SK-N-SH (cell line): ENCODE data around the gene ZFP92. TPM values are rescaled to one million over a fixed set of nuclear protein-coding genes. Genes with fewer than 3 reads are reported as not detected.

Experiments used
- CTCF ChIA-PET: fragments of 300-600, 350-600 bp; formaldehyde crosslinking; extraction: SDS; loops from one replicate; lab custom pipeline; 2021; lab: Yijun Ruan, JAX
- POLR2A ChIA-PET: fragments of 350-600 bp; sonication (Branson Sonifier 250); formaldehyde crosslinking; extraction: SDS; loops from one replicate; lab custom pipeline; 2020; ENCODE audit warnings: antibody characterized with exemption, inconsistent platforms; lab: Yijun Ruan, JAX
- DNase-seq: peaks from one replicate; pipeline ENCODE4 v3.0.0; 2012
- H2AFZ ChIP-seq: fragments of 200-600 bp; sonication (generic); 2 replicates; pipeline ENCODE4 v1.8.1; 2016; ENCODE audit warnings: antibody characterized with exemption, mild to moderate bottlenecking, low read depth
- H3F3A ChIP-seq: fragments of 200-600 bp; sonication (generic); replicated peaks from 2 replicates; pipeline ENCODE3; 2016; ENCODE audit warnings: antibody characterized with exemption, mild to moderate bottlenecking; ENCODE audit not compliant: insufficient read depth
- H3K27ac ChIP-seq, 2 experiments: fragments of 200-500 bp in 1 of 2; fragments of 200-600 bp in 1 of 2; sonication (Bioruptor generic) in 1 of 2; sonication (generic), shearing (Covaris generic) in 1 of 2; 2 replicates each; pipeline versions ENCODE4 v1.5.1 to v1.6.1; 2014 to 2016; ENCODE audit warnings: low read depth in 2 of 2, inconsistent platforms in 1 of 2, low read length in 1 of 2, mild to moderate bottlenecking in 1 of 2, mixed read lengths in 1 of 2
- H3K27me3 ChIP-seq: fragments of 200-600 bp; sonication (generic), shearing (Covaris generic); 2 replicates; pipeline ENCODE4 v1.6.1; 2016; ENCODE audit warnings: mixed run types; ENCODE audit not compliant: insufficient read depth
- H3K36me3 ChIP-seq, 2 experiments: fragments of 200-500 bp in 1 of 2; fragments of 200-600 bp in 1 of 2; sonication (Bioruptor generic) in 1 of 2; sonication (generic) in 1 of 2; replicated peaks in 1 of 2; 2 replicates each; pipeline versions ENCODE3 to v1.5.1; 2014 to 2016; ENCODE audit warnings: low read length in 1 of 2, mild to moderate bottlenecking in 1 of 2; ENCODE audit not compliant: insufficient read depth in 2 of 2, control insufficient read depth in 1 of 2
- H3K4me1 ChIP-seq, 2 experiments: fragments of 200-500 bp in 1 of 2; fragments of 200-600 bp in 1 of 2; sonication (Bioruptor generic) in 1 of 2; sonication (generic), shearing (Covaris generic) in 1 of 2; 2 replicates each; pipeline versions ENCODE4 v1.5.1 to v1.6.1; 2014 to 2016; ENCODE audit warnings: low read depth in 1 of 2, low read length in 1 of 2, mixed run types in 1 of 2; ENCODE audit not compliant: insufficient read depth in 2 of 2, control insufficient read depth in 1 of 2
- H3K4me2 ChIP-seq: fragments of 200-600 bp; sonication (generic), shearing (Covaris generic); 2 replicates; pipeline ENCODE4 v1.6.1; 2017; ENCODE audit warnings: mixed run types
- H3K4me3 ChIP-seq, 2 experiments: fragments of 200-500 bp in 1 of 2; fragments of 200-600 bp in 1 of 2; sonication (Bioruptor generic) in 1 of 2; sonication (generic), shearing (Covaris generic) in 1 of 2; 2 replicates each; pipeline versions ENCODE4 v1.5.1 to v1.8.1; 2014 to 2016; ENCODE audit warnings: low read depth in 2 of 2, inconsistent platforms in 1 of 2, low read length in 1 of 2, mild to moderate bottlenecking in 1 of 2, mixed read lengths in 1 of 2, moderate library complexity in 1 of 2
- H3K79me2 ChIP-seq: fragments of 200-600 bp; sonication (generic); 2 replicates; pipeline ENCODE4 v1.8.1; 2017; ENCODE audit warnings: mild to moderate bottlenecking; ENCODE audit not compliant: insufficient read depth
- H3K9ac ChIP-seq: fragments of 200-600 bp; sonication (generic); 2 replicates; pipeline ENCODE4 v1.6.1; 2017; ENCODE audit warnings: mixed run types
- H3K9me2 ChIP-seq: fragments of 200-600 bp; sonication (generic); 2 replicates; pipeline ENCODE4 v1.6.1; 2017; ENCODE audit warnings: mixed run types
- H3K9me3 ChIP-seq: fragments of 200-600 bp; sonication (generic); 2 replicates; pipeline ENCODE4 v1.6.1; 2017; ENCODE audit warnings: mixed run types, mild to moderate bottlenecking, moderate library complexity
- H4K20me1 ChIP-seq: fragments of 200-600 bp; sonication (generic); 2 replicates; pipeline ENCODE4 v1.6.1; 2017; ENCODE audit warnings: mild to moderate bottlenecking, mixed run types; ENCODE audit not compliant: insufficient read depth
- CHD2 ChIP-seq: fragments of 150-350 bp; IDR thresholded peaks from 2 replicates; pipeline ENCODE4 v1.6.1; 2018; ENCODE audit warnings: low read length; ENCODE audit not compliant: partially characterized antibody
- EP300 ChIP-seq, 2 experiments: IDR thresholded peaks; 2 replicates each; pipeline versions ENCODE4 v1.4.0 to v1.6.1; 2012; ENCODE audit warnings: borderline replicate concordance in 1 of 2, low read depth in 1 of 2, low read length in 1 of 2
- FOSL2 ChIP-seq: IDR thresholded peaks from 2 replicates; pipeline ENCODE4 v1.4.0; 2012; ENCODE audit warnings: low read depth, mild to moderate bottlenecking, moderate library complexity, borderline replicate concordance
- FOXM1 ChIP-seq: IDR thresholded peaks from 2 replicates; pipeline ENCODE4 v1.4.0; 2012; ENCODE audit warnings: low read depth, mild to moderate bottlenecking
- MAX ChIP-seq: IDR thresholded peaks from 2 replicates; pipeline ENCODE4 v1.4.0; 2012; ENCODE audit warnings: low read depth
- MEF2A ChIP-seq: IDR thresholded peaks from 2 replicates; pipeline ENCODE4 v1.4.0; 2012; ENCODE audit warnings: low read depth, borderline replicate concordance
- MXI1 ChIP-seq: IDR thresholded peaks from 2 replicates; pipeline ENCODE4 v1.6.1; 2012; ENCODE audit warnings: mild to moderate bottlenecking, low read depth, low read length, improper control_type of control experiment
- NRF1 ChIP-seq: IDR thresholded peaks from 2 replicates; pipeline ENCODE4 v1.6.1; 2012; ENCODE audit warnings: low read depth, mild to moderate bottlenecking, low read length
- POLR2AphosphoS5 ChIP-seq: IDR thresholded peaks from 2 replicates; pipeline ENCODE4 v1.6.1; 2012; ENCODE audit warnings: low read depth, low read length
- RFX5 ChIP-seq: IDR thresholded peaks from 2 replicates; pipeline ENCODE4 v1.6.1; 2012; ENCODE audit warnings: mild to moderate bottlenecking, improper control_type of control experiment, low read length
- RXRA ChIP-seq: IDR thresholded peaks from 2 replicates; pipeline ENCODE4 v1.4.0; 2012; ENCODE audit warnings: low read depth, mild to moderate bottlenecking, borderline replicate concordance
- SIN3A ChIP-seq: IDR thresholded peaks from 2 replicates; pipeline ENCODE4 v1.6.1; 2012; ENCODE audit warnings: low read depth, mild to moderate bottlenecking, low read length, moderate library complexity, borderline replicate concordance
- SMC3 ChIP-seq: IDR thresholded peaks from 2 replicates; pipeline ENCODE4 v1.6.1; 2012; ENCODE audit warnings: low read depth, low read length, improper control_type of control experiment
- TAF1 ChIP-seq: IDR thresholded peaks from 2 replicates; pipeline ENCODE4 v1.6.1; 2012; ENCODE audit warnings: low read depth, mild to moderate bottlenecking, low read length, moderate library complexity, borderline replicate concordance
- TCF12 ChIP-seq: IDR thresholded peaks from 2 replicates; pipeline ENCODE4 v1.4.0; 2012
- USF1 ChIP-seq: IDR thresholded peaks from 2 replicates; pipeline ENCODE4 v1.4.0; 2012; ENCODE audit warnings: low read depth, borderline replicate concordance
- USF2 ChIP-seq: fragments of 150-350 bp; IDR thresholded peaks from 2 replicates; pipeline ENCODE4 v1.6.1; 2017; ENCODE audit warnings: antibody characterized with exemption, low read length, low read depth, borderline replicate concordance
- ZBTB33 ChIP-seq: IDR thresholded peaks from 2 replicates; pipeline ENCODE4 v1.4.0; 2012; ENCODE audit warnings: low read depth, borderline replicate concordance
- WGBS: methylation state at CpG from one replicate; pipeline ENCODE4 v1.1.6; 2017; ENCODE audit warnings: low lambda C conversion rate; 5-methylcytosine and 5-hydroxymethylcytosine counted together
- polyA plus RNA-seq, 3 experiments: library from polyadenylated mRNA; depleted of rRNA; stranded (reverse); fragments of >200 nt; gene quantifications; 2 replicates each; pipeline ENCODE4 v1.2.3, GENCODE V29; 2012

Gene ZFP92
- polyA plus RNA-seq, 1 of the 3 experiments (the other 2 are of a cell fraction): 0.28 TPM

GRCh38 chrX:153386097-153386496, 25.2 kb upstream of the ZFP92 start:
- no peak overlapping the region for H3K9ac ChIP-seq
- no peak overlapping the region for H3K4me3 ChIP-seq
- no peak overlapping the region for H3K27ac ChIP-seq
- no peak for DNase-seq
- no peak overlapping the region for H2AFZ ChIP-seq
- TF ChIP-seq RXRA (no peak), MAX (no peak), SIN3A (no peak), MEF2A (no peak), SMC3 (no peak), POLR2AphosphoS5 (no peak), NRF1 (no peak), EP300 (IDR thresholded peaks at IDR 0.05; ENCODE audit: borderline replicate concordance in 1 of 2, low read depth in 1 of 2, low read length in 1 of 2) (no peak), FOSL2 (no peak), USF1 (no peak), RFX5 (no peak), MXI1 (no peak), TAF1 (no peak), USF2 (no peak), FOXM1 (no peak), CHD2 (no peak), ZBTB33 (no peak), TCF12 (no peak)
- ChIA-PET POLR2A (no interaction called here), CTCF (no interaction called here)
- H3K79me2 ChIP-seq: no peaks in the 10 kb centered on the region
- peaks cover 7% of the 10 kb centered on the region for H3F3A ChIP-seq
- no peaks in the 10 kb centered on the region for H3K9me3 ChIP-seq
- no peaks in the 10 kb centered on the region for H4K20me1 ChIP-seq
- 24% methylated on average over 5 of the region's 5 CpGs for WGBS
- no peak overlapping the region for H3K4me2 ChIP-seq
- H3K36me3 ChIP-seq: no peaks in the 10 kb centered on the region
- peaks cover 23% of the 10 kb centered on the region; the same call in 1 of the 2 replicates for H3K27me3 ChIP-seq
- no peaks in the 10 kb centered on the region; a peak in 1 of 4 replicates for H3K4me1 ChIP-seq
- H3K9me2 ChIP-seq: no peaks in the 10 kb centered on the region
